SH-SY5Y (cell line): ENCODE results near the gene SIL1.

Source experiments
- GATA2 ChIP-seq: IDR thresholded peaks from 2 replicates; pipeline ENCODE4 v1.6.1; 2011; ENCODE audit warnings: mild to moderate bottlenecking, low read depth, low read length
- GATA3 ChIP-seq: IDR thresholded peaks from 2 replicates; pipeline ENCODE4 v1.6.1; 2011; ENCODE audit warnings: low read depth, mild to moderate bottlenecking, low read length, moderate library complexity

DNA sequence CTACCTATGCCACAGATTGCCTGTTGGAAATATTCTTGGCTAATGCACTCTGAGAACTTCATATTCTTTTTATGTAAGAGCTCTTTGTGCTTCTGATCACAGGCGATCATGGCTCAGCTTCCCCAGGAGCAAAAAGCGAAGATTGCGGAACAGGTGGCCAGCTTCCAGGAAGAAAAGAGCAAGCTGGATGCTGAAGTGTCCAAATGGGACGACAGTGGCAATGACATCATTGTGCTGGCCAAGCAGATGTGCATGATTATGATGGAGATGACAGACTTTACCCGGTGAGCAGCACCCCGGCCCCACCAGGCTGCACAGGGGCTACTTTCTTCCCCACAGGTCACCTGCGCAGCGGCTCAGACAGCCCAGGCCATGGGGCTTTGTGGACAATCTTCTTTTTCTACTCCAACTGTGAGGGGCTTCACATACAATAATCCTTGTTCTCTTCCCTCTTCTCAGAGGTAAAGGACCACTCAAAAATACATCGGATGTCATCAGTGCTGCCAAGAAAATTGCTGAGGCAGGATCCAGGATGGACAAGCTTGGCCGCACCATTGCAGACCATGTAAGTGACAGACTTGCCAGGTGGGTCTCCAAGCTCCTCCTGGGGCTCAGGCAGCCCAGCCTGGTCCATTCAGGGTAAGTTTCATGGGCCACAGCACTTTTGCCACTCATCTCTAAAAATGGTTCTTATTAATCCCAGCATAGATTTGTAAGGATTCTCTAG lies 267.6 kb downstream of the SIL1 start:
- TF ChIP-seq GATA2 (no peak), GATA3 (no peak)
